ENCODE data around the gene SFTPA1.
A peak's percentile ranks its signal among the peaks of the same experiment; 100 is the strongest.
"Not testable (repeated sequence)": the region's sequence is repeated elsewhere in the genome, so short reads cannot be mapped to it uniquely, and the experiment has no call there.

Gene SFTPA1

DNA sequence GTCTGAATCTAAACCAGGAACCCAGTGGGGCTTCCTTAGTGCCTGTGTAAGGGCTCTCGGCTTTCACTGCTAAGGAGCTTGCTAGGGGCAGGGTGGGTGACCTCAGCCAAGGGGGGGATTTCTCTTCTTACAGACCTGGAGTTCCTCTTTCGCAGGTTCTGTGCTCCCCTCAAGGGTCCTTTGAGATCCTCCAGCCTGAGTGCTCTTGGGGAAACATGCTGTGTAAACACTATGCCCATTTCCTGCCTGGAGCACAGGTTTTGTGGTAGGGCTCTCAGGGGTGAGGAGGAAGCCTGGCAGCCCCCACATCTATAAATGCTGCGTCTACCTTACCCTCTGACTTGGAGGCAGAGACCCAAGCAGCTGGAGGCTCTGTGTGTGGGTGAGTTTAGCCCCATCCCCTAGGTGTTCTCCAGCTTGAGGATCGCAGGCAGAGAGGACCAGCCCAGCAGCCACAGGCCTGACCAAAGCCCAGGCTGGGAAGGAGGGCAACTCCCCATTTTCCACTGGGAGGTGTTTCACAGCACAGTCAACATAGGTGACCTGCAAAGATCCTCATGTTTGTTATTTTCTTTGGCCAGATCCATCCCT, at the start of gene SFTPA1:
TSS of gene SFTPA1 (plus strand) at position 339 of the 591 bp plus-strand sequence. CDS start 887 bp downstream, outside the sequence.
- peak; percentile 58 for DNase-seq

GRCh38 chr10:79561257-79561656, 49.5 kb upstream of the SFTPA1 start:
- DNase-seq = no peak

GRCh38 chr10:79562135-79562756, 48.5 kb upstream of the SFTPA1 start:
- DNase-seq = peak; percentile 89

GRCh38 chr10:79563426-79563825, 47.3 kb upstream of the SFTPA1 start:
- no peak for DNase-seq

GRCh38 chr10:79570624-79571023, 40.1 kb upstream of the SFTPA1 start:
- DNase-seq = peak; percentile 45

- no peak for DNase-seq
Measured at GRCh38 chr10:79579361-79579760, 31.4 kb upstream of the SFTPA1 start.

DNA sequence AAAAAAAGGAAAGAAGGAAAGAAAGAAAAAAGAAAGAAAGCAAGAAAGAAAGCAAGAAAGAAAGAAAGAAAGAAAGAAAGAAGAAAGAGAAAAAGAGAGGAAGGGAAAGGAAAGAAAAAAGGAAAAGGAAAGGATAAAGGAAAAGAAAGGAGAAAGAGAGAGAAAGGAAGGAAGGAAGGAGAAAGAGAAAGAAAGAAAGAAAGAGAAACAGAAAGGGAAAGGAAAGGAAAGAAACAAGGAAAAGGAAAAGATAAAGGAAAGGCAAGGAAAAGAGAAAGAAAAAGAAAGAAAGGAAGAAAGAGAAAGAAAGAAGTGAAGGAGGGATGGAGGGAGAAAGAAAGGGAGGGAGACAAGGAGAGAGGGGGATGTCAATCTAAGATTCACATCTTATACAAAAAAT, 29.7 kb upstream of the SFTPA1 start:
- no peak for DNase-seq

DNA sequence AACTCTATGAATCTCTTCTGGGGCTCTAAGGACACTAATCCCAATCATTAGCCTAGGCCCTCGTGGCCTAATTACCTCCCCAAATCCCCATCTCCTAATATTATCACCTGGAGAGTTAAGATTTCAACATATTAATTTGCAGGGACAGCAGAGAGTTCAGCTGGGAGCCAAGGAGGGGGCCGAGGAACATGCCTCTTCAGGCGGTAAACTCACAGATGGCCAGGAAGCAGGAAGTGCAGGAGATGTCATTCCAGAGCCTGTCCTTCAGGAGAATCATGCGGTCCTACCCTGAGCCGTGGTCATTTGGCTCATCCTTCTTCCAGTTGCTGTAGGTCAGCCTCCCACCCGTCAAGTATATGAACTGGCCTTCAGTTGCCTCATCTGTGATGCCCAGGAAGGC, 28.6 kb upstream of the SFTPA1 start:
- no peak for DNase-seq

DNA sequence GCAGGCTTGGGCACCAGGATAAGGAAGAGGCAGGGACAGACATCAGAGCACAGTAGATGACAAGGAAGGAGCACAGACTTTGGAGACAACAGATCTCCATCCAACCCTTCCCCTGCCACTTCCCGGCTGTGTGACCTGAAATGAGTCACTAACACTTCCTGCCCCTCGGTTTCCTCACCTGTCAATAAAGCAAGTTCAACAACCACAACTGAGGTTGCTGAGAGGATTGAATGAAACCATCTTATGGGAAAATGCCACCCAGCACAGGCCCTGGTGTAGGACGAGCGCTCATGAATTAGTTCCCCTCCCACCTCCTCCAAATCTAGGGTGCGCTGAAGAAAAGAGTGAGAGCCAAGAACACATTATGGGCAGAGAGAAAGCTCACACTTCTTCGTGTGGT, 27.8 kb upstream of the SFTPA1 start:
- DNase-seq = not testable (repeated sequence)

DNA sequence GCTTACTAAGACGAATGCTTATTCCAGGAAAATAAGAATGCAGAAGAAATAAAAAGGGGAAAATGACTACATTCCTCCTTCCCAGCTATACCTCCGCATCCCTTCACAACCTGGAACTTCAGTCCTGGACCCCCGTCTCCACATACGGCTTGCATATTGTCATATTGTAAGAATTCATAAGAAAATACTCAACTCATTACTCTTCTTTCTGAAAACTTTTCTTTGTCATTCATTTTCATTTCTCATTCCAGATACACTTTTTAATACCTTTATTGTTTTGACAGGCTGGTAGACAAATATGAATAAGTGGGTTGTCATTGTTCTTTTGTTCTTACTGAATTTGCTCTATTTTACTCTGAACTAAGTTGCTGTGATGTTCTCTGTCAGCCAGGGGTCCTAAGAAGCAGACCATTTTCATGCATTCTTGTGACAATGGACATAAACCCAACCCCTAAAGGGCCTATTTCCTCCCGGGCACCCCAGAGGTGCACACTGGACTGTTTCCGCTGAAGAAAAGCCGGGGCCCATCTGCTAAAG, 27.2 kb upstream of the SFTPA1 start:
- DNase-seq = no peak

- peak; percentile 8 for DNase-seq
Measured at GRCh38 chr10:79585870-79586527, 24.7 kb upstream of the SFTPA1 start.

DNA sequence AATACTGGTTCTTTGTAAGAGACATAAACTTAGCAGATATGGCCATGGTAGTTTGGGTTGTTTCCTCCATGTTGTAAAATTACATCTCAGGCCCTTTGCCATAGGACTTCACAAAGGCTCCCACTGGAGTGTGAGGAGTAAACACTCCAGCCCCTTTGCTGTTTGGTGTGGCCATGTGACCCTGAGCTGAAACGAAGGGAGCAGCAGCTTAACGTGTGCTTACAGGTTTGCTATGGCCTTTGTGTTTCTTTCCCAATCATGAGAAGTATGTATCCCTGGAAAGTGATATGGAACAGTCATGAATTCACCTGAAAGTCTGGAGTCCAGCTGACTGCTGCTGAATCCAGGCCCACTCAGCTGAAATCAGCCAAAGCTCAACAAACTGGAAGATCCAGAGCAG, 23.8 kb upstream of the SFTPA1 start:
- peak; percentile 44 for DNase-seq

DNA sequence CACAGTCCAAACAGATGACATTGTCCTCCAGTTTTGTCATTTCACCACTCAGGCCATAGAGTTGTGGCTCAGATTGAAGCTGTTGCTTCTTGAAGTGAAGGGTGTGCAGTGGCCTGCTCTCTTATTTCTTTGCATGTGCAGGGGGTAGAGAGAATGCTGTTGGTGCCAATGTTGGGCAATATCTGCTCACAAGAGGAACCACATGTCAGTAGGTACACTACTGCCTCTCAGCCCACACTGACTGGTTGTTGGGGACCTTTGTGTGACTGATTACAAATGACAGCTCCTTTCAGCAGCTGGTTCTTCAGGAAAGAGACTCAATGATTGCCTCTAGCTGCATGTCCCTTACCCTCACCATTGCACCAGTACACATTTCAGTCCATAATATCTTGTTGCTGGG, 21.9 kb upstream of the SFTPA1 start:
- no peak for DNase-seq

DNA sequence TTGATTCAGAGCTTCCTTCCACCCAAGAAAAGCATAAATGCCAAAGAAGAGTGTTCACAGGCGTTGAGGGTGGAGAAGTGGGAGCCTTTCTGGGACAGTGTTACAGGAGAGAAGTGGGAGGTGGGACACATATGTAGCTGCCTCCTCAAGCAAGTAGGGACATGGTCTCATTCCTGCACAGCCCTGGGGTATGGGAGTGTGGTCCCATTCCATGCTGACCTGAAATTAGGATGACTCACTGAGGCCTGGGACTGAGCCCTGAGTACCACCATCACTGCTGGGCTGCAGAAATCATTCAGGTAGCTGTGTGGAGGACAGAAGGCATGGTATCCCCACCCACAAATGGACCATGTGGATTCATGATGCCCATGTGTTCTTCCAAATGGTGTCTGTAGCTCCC, 17.4 kb upstream of the SFTPA1 start:
- no peak for DNase-seq

- DNase-seq = not testable (repeated sequence)
Measured at GRCh38 chr10:79594565-79594964, 16.2 kb upstream of the SFTPA1 start.

DNA sequence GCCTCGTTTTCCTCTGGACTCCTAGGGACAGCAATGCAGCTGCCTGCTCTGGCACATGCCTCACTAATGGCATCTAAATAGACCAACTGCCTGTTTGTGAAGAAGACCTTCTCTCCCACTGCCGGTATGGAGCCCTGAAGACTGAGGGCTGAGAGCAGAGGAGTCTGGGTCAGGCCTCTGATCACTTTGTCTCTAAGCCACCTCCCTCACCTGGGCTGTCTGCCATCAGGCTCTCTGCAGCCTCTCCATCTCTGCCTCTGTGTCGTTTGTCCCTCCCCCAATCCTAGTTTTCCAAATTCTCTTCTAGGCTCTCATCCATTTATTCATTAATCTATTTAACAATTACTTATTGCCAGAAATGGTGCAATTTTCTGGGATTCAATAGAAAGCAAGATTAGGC, 15.2 kb upstream of the SFTPA1 start:
- no peak for DNase-seq

GRCh38 chr10:79599644-79600043, 11.1 kb upstream of the SFTPA1 start:
- DNase-seq = not testable (repeated sequence)

DNA sequence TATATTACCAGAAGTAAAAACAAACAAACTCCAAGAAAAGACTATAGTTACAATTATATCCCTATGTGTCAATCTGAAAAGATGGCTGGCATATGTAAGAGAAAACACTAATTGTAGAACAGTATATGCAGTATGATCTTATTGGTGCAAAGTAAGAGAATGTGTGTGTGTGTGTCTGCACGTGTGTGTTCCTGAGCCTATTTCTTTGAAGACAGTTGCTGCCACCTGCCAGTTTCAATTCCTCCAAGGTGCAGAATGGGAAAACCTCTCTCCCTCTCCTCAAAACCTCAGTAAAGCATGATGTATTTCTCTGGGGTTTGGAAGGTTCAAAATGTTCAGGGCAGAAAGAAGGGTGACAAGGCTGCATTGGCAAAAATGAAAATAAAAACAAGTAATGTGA, 8.8 kb upstream of the SFTPA1 start:
- DNase-seq = no peak

DNA sequence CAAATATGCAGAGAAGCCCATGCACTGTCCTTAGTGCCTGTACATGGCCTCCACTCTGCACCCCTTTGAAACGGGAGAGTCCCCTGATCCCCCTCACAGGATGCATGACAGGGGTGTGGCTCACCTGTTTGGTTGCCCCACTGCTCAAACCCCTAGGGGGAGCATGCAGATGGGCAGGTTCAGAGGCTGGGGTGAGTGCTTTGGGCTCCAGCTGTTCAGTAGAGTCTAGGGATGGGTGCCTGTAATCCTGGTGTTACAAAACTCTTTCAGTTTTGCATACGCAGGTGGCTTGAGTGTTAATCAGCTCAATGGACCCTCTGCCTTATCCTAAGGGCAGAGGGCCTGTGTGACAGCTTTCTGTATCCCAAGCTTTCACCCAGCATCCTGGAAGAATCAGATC, 7.8 kb upstream of the SFTPA1 start:
- DNase-seq = no peak

GRCh38 chr10:79604294-79604693, 6.4 kb upstream of the SFTPA1 start:
- DNase-seq = no peak

DNA sequence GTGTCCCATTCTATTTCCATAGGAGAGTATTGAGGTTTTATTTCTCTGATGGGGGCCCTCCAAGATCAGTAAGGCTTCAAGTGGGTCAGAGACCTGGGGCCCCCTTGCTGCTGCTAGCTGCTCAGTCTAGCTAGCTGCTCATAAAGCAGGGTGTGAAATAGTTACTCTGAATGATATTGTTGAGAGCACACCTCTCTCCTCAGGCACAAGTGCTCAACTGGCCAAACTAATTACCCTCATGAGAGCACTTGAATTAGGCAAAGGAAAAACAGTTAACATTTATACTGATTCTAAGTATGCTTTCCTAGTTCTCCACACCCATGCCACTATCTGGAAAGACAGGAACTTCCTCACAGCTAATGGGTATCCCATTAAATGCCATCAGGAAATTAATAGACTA, 5.4 kb upstream of the SFTPA1 start:
- DNase-seq = no peak

DNA sequence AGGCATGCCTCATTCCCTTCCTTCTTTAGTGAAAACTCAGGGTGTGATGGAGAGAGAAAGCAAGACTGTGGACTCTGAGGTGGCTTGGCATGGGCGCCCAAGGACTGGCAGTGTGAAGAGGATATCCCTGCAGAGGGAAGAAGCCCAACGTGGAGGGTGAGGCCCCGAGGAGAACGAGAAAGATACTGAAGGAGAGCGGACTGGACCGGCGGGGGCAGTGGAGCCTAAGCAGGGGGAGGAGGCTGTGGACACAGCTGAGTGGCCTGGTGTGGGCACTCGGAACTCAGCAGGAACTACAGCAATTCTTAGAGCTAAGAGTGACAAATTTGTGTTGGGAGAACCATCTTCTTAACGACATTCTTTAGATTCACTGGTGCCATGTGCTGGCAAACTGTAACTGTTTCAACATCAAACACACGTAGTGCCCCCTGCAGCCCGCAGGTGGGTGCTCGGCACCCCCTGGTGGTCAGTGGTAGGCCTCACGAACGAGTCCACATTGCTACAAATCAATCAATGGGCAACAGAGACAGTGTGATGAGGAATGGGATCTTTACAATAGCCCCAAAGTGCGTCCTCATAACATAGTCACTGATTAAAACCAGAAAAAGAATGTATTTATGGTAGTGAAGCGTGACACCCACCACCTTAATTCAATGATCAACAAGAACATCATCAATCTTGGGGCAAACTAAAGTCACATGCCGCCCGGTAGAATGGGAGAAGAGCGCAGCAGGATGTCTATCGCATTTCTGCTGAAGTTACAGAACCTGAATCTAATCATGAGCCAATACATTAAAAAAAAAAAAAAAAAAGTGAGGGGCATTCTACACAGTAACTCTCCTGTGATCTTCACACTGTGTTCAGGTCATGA, 2.0 kb upstream of the SFTPA1 start:
- peak; percentile 63 for DNase-seq

Data from DMS53 (cell line).